CD14-positive monocyte (primary cell): ENCODE results near the gene ARFGAP1. TPM values are rescaled to one million over a fixed set of nuclear protein-coding genes. Genes with fewer than 3 reads are reported as not detected.

Source experiments
- DNase-seq, 3 donors: peaks; one replicate each; pipeline ENCODE4 v3.0.0-alpha.2; 2011 to 2022
- H2AFZ ChIP-seq: 2 replicates; pipeline ENCODE4 v1.6.0; 2012; ENCODE audit warnings: mild to moderate bottlenecking, low read depth, low read length, inconsistent platforms; ENCODE audit not compliant: insufficient read depth, poor library complexity, severe bottlenecking
- H3K27ac ChIP-seq, 2 donors: 1 replicate in 1 of 2; 2 replicates in 1 of 2; pipeline ENCODE4 v1.5.1; 2012 to 2013; ENCODE audit warnings: low read length in 2 of 2, control low read depth in 1 of 2, inconsistent platforms in 1 of 2, low read depth in 1 of 2, mild to moderate bottlenecking in 1 of 2
- H3K27me3 ChIP-seq, 2 donors: one replicate each; pipeline versions ENCODE4 v1.6.0 to v1.6.1; 2011 to 2013; ENCODE audit warnings: low read length in 2 of 2; ENCODE audit not compliant: control insufficient read depth in 2 of 2, insufficient read depth in 2 of 2
- H3K36me3 ChIP-seq, 2 donors: replicated peaks in 1 of 2; 1 replicate in 1 of 2; 2 replicates in 1 of 2; pipeline versions ENCODE4 v1.5.1 to v1.6.1; 2012 to 2013; ENCODE audit warnings: low read length in 2 of 2, control low read depth in 1 of 2, inconsistent platforms in 1 of 2, mild to moderate bottlenecking in 1 of 2; ENCODE audit not compliant: insufficient read depth in 2 of 2, control insufficient read depth in 1 of 2
- H3K4me1 ChIP-seq, 2 donors: 1 replicate in 1 of 2; 2 replicates in 1 of 2; pipeline versions ENCODE4 v1.5.1 to v1.6.1; 2012 to 2013; ENCODE audit warnings: low read length in 2 of 2, control low read depth in 1 of 2, inconsistent platforms in 1 of 2, mild to moderate bottlenecking in 1 of 2, moderate library complexity in 1 of 2; ENCODE audit not compliant: insufficient read depth in 2 of 2, control insufficient read depth in 1 of 2
- H3K4me2 ChIP-seq: replicated peaks from 2 replicates; pipeline ENCODE3; 2012; ENCODE audit warnings: low read length, moderate library complexity, mild to moderate bottlenecking; ENCODE audit not compliant: poor library complexity, severe bottlenecking; ENCODE audit errors: extremely low read depth
- H3K4me3 ChIP-seq, 3 experiments: fragments of 200-600 bp in 1 of 3; sonication (generic) in 1 of 3; replicated peaks in 1 of 3; 1 replicate in 2 of 3; 2 replicates in 1 of 3; pipeline ENCODE4 v1.5.1; 2011 to 2013; ENCODE audit warnings: low read length in 3 of 3, mild to moderate bottlenecking in 3 of 3, control low read depth in 2 of 3, low read depth in 2 of 3, inconsistent platforms in 1 of 3, moderate library complexity in 1 of 3
- H3K79me2 ChIP-seq: 2 replicates; pipeline ENCODE4 v1.6.0; 2012; ENCODE audit warnings: mild to moderate bottlenecking, control low read depth, inconsistent platforms, low read length, moderate library complexity; ENCODE audit not compliant: insufficient read depth
- H3K9ac ChIP-seq: 2 replicates; pipeline ENCODE4 v1.6.0; 2017; ENCODE audit warnings: low read length, mild to moderate bottlenecking; ENCODE audit not compliant: insufficient read depth, poor library complexity, severe bottlenecking
- H3K9me3 ChIP-seq, 2 donors: replicated peaks in 1 of 2; 1 replicate in 1 of 2; 2 replicates in 1 of 2; pipeline versions ENCODE4 v1.5.1 to v1.6.1; 2012 to 2013; ENCODE audit warnings: low read length in 2 of 2, control low read depth in 1 of 2; ENCODE audit not compliant: control insufficient read depth in 1 of 2, insufficient read depth in 1 of 2
- H4K20me1 ChIP-seq: 2 replicates; pipeline ENCODE4 v1.6.0; 2012; ENCODE audit warnings: mild to moderate bottlenecking, low read length, control low read depth, moderate library complexity; ENCODE audit not compliant: insufficient read depth
- H3K27ac Mint-ChIP-seq, 7 donors: one replicate each; pipeline ENCODE4 v1.8.0; 2020; ENCODE audit warnings: mild to moderate bottlenecking in 7 of 7, mixed read lengths in 7 of 7, moderate library complexity in 6 of 7, inconsistent platforms in 2 of 7
- H3K27me3 Mint-ChIP-seq, 3 donors: one replicate each; pipeline ENCODE4 v1.8.0; 2021 to 2022; ENCODE audit warnings: low read depth in 3 of 3, mild to moderate bottlenecking in 3 of 3, mixed read lengths in 3 of 3, moderate library complexity in 3 of 3, inconsistent platforms in 1 of 3
- H3K36me3 Mint-ChIP-seq, 2 donors: one replicate each; pipeline ENCODE4 v1.8.0; 2020; ENCODE audit warnings: mixed read lengths in 2 of 2, inconsistent platforms in 1 of 2, mild to moderate bottlenecking in 1 of 2
- H3K4me1 Mint-ChIP-seq: one replicate; pipeline ENCODE4 v1.8.0; 2020; ENCODE audit warnings: mild to moderate bottlenecking, mixed read lengths
- H3K4me3 Mint-ChIP-seq, 2 donors: one replicate each; pipeline ENCODE4 v1.8.0; 2020; ENCODE audit warnings: mild to moderate bottlenecking in 2 of 2, mixed read lengths in 2 of 2, moderate library complexity in 1 of 2
- H3K9me3 Mint-ChIP-seq, 7 donors: one replicate each; pipeline ENCODE4 v1.8.0; 2020 to 2022; ENCODE audit warnings: mixed read lengths in 7 of 7, mild to moderate bottlenecking in 6 of 7, moderate library complexity in 6 of 7, inconsistent platforms in 2 of 7
- WGBS: methylation state at CpG from one replicate; pipeline ENCODE4 v1.1.5; 2013; ENCODE audit warnings: missing lambda C conversion rate; ENCODE audit not compliant: insufficient coverage; 5-methylcytosine and 5-hydroxymethylcytosine counted together
- intact Hi-C, 2 donors: fragments of 100-400 bp; cut with micrococcal nuclease; formaldehyde crosslinking; loops; one replicate each; pipeline versions ENCODE4 v1.15.0 to v1.15.1; 2023
- polyA plus RNA-seq, 3 donors: library from polyadenylated mRNA; depleted of rRNA in 1 of 3; unstranded in 2 of 3; stranded (reverse) in 1 of 3; fragments of 300-500 nt in 2 of 3; fragments of >200 nt in 1 of 3; fragmentation: Illumina TruSeq in 2 of 3; gene quantifications; 1 replicate in 2 of 3; 2 replicates in 1 of 3; pipeline ENCODE4 v1.2.3, GENCODE V29; 2012 to 2021
- TF ChIP-seq, protein P1 (sequence below): fragments of 200-600 bp; IDR thresholded peaks from one replicate; pipeline ENCODE4 v1.8.0; 2022; ENCODE audit warnings: antibody characterized with exemption, mild to moderate bottlenecking

Gene ARFGAP1
- polyA plus RNA-seq, 3 donors = 11.2 to 99.8 (median 14.1) TPM

DNA sequence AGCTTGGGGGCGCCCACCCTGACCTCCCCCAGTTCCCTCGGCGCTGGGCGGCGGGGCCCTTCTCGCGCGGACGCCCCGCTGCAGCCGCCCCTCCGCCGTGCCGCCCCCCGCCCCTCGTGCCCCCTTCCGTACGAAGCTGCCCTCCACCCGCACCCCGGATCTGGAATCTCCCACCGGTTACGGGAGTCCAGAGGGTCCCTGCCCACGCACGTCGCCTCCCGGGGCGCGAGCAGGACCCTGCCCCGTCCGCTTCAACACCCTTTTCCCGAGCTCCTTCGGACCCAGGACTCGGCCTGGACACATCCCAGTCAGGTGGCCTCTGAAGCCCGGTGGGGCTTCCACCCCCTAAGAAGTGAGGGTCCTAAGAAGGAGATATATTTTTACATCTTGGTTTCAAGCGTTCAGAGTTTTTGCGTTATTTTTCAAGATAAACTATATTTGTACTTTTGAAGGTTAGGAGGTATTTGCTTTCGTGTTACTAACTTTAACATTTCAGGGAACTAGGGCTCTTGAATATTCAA lies 506 bp downstream of the ARFGAP1 start:
- Histone ChIP-seq H3K9me3 (no peaks in the 10 kb centered on the region), H3K27me3 (peaks cover 0 to 3% of the 10 kb centered on the region in 2 donors), H3K4me1 (peaks cover 17 to 19% of the 10 kb centered on the region in 2 donors), H2AFZ (peak overlapping the region; percentile 81), H3K4me2 (peak overlapping the region; percentile 98), H3K9ac (peak overlapping the region; percentile 92), H3K79me2 (peaks cover 48% of the 10 kb centered on the region), H4K20me1 (peaks cover 47% of the 10 kb centered on the region), H3K27ac (peak overlapping the region; percentile 56 to 84), H3K4me3 (peak overlapping the region; percentile 75 to 87 (median 87)), H3K36me3 (peaks cover 25 to 28% of the 10 kb centered on the region in 2 donors)
- H3K27me3 Mint-ChIP-seq = peaks cover 0 to 18% (median 8%) of the 10 kb centered on the region in 3 donors
- TF ChIP-seq, protein P1, sequence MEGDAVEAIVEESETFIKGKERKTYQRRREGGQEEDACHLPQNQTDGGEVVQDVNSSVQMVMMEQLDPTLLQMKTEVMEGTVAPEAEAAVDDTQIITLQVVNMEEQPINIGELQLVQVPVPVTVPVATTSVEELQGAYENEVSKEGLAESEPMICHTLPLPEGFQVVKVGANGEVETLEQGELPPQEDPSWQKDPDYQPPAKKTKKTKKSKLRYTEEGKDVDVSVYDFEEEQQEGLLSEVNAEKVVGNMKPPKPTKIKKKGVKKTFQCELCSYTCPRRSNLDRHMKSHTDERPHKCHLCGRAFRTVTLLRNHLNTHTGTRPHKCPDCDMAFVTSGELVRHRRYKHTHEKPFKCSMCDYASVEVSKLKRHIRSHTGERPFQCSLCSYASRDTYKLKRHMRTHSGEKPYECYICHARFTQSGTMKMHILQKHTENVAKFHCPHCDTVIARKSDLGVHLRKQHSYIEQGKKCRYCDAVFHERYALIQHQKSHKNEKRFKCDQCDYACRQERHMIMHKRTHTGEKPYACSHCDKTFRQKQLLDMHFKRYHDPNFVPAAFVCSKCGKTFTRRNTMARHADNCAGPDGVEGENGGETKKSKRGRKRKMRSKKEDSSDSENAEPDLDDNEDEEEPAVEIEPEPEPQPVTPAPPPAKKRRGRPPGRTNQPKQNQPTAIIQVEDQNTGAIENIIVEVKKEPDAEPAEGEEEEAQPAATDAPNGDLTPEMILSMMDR = no peak
- peak overlapping the region; percentile 84 to 91 for H3K4me3 Mint-ChIP-seq
- DNase-seq = no peak
- peaks cover 19 to 29% of the 10 kb centered on the region in 2 donors for H3K36me3 Mint-ChIP-seq
- H3K27ac Mint-ChIP-seq = peak overlapping the region; percentile 74 to 93 (median 86)
- H3K9me3 Mint-ChIP-seq = no peaks in the 10 kb centered on the region
- peaks cover 22% of the 10 kb centered on the region for H3K4me1 Mint-ChIP-seq
- 0% methylated on average over 24 of the region's 37 CpGs for WGBS
- intact Hi-C loops = loop anchor here (5.0 to 10.0 kb wide), 2 partner anchors 51 to 632 kb away; no protein-coding TSS in a partner anchor

GRCh38 chr20:63273635-63274380 lies 1.2 kb downstream of the ARFGAP1 start:
- 47% methylated on average over 11 of the region's 20 CpGs for WGBS
- Histone ChIP-seq H3K27ac (peak overlapping the region in 1 of 2 donors; percentile 84), H3K9me3 (no peaks in the 10 kb centered on the region), H2AFZ (peak overlapping the region; percentile 81), H3K27me3 (peaks cover 0 to 3% of the 10 kb centered on the region in 2 donors), H3K9ac (peak overlapping the region; percentile 92), H3K79me2 (peaks cover 48% of the 10 kb centered on the region), H3K36me3 (peaks cover 31 to 34% of the 10 kb centered on the region in 2 donors), H4K20me1 (peaks cover 52% of the 10 kb centered on the region), H3K4me1 (peaks cover 17 to 19% of the 10 kb centered on the region in 2 donors), H3K4me2 (peak overlapping the region; percentile 98), H3K4me3 (peak overlapping the region; percentile 75 to 87 (median 87))
- Mint-ChIP-seq H3K4me1 (peaks cover 22% of the 10 kb centered on the region), H3K9me3 (no peaks in the 10 kb centered on the region), H3K36me3 (peaks cover 24 to 36% of the 10 kb centered on the region in 2 donors), H3K27ac (peak overlapping the region; percentile 74 to 93 (median 86)), H3K27me3 (peaks cover 2 to 14% (median 8%) of the 10 kb centered on the region in 3 donors), H3K4me3 (peak overlapping the region; percentile 84 to 91)
- no peak for DNase-seq
- intact Hi-C loops = loop anchor here (5.0 to 10.0 kb wide), 2 partner anchors 52 to 631 kb away; no protein-coding TSS in a partner anchor
- TF ChIP-seq, protein P1 = no peak
